Endothelial cell of umbilical vein (primary cell): ENCODE results near the gene PZP. TPM values are rescaled to one million over a fixed set of nuclear protein-coding genes. Genes with fewer than 3 reads are reported as not detected.

Experiments used
- BruUV-seq: library from RNA; stranded (reverse); fragments of 400-500 nt; replicated peaks from 2 replicates; lab custom pipeline; 2021; lab: Mats Ljungman, UMichigan
- CTCF ChIA-PET: fragments of 300-600, 350-600 bp; sonication (Branson Sonifier 250); formaldehyde crosslinking; loops from one replicate; lab custom pipeline; 2021; ENCODE audit warnings: antibody characterized with exemption, inconsistent platforms; lab: Charles Lee
- POLR2A ChIA-PET: fragments of 300-600, 350-600 bp; sonication (Branson Sonifier 250); formaldehyde crosslinking; loops from one replicate; lab custom pipeline; 2021; ENCODE audit warnings: antibody characterized with exemption, inconsistent platforms; lab: Charles Lee
- DNase-seq: peaks from one replicate; pipeline ENCODE4 v3.0.0-alpha.2; 2011; ENCODE audit warnings: low read depth, low spot score
- FAIRE-seq: peaks from 2 replicates; lab custom pipeline; 2011; peaks lifted over from hg19 to GRCh38; lab: Jason Lieb, UNC
- H2AFZ ChIP-seq: 2 replicates; pipeline ENCODE4 v1.6.0; 2012; ENCODE audit warnings: low read depth, low read length, control low read depth, inconsistent platforms
- H3K27ac ChIP-seq: 2 replicates; pipeline ENCODE4 v1.5.1; 2011; ENCODE audit warnings: low read depth, mild to moderate bottlenecking, control low read depth, low read length, moderate library complexity; ENCODE audit not compliant: insufficient read depth
- H3K27me3 ChIP-seq, 2 experiments: 2 replicates each; pipeline versions ENCODE4 v1.6.0 to v1.6.1; 2011; ENCODE audit warnings: low read length in 2 of 2, mixed read lengths in 1 of 2; ENCODE audit not compliant: control insufficient read depth in 2 of 2, insufficient read depth in 2 of 2
- H3K36me3 ChIP-seq, 2 experiments: 2 replicates in 1 of 2; 3 replicates in 1 of 2; pipeline ENCODE4 v1.5.1; 2011; ENCODE audit warnings: low read length in 2 of 2, mild to moderate bottlenecking in 1 of 2, moderate library complexity in 1 of 2; ENCODE audit not compliant: control insufficient read depth in 2 of 2, insufficient read depth in 2 of 2; ENCODE audit errors: extremely low read depth in 1 of 2
- H3K4me1 ChIP-seq: 3 replicates; pipeline ENCODE4 v1.5.1; 2011; ENCODE audit warnings: mild to moderate bottlenecking, low read length; ENCODE audit not compliant: control insufficient read depth, insufficient read depth; ENCODE audit errors: extremely low read depth
- H3K4me2 ChIP-seq: 2 replicates; pipeline ENCODE4 v1.6.1; 2011; ENCODE audit warnings: low read length, control low read depth, mixed read lengths; ENCODE audit not compliant: insufficient read depth
- H3K4me3 ChIP-seq, 3 experiments: fragments of 200-600 bp in 1 of 3; sonication (generic), shearing (Covaris generic) in 1 of 3; replicated peaks in 1 of 3; 2 replicates each; pipeline ENCODE4 v1.5.1; 2011 to 2016; ENCODE audit warnings: control low read depth in 3 of 3, low read length in 3 of 3, mild to moderate bottlenecking in 2 of 3, inconsistent platforms in 1 of 3, low read depth in 1 of 3, moderate library complexity in 1 of 3; ENCODE audit not compliant: insufficient read depth in 1 of 3
- H3K79me2 ChIP-seq: 2 replicates; pipeline ENCODE4 v1.6.0; 2012; ENCODE audit warnings: low read length, inconsistent platforms; ENCODE audit not compliant: control insufficient read depth, insufficient read depth
- H3K9ac ChIP-seq: replicated peaks from 2 replicates; pipeline ENCODE3; 2011; ENCODE audit warnings: low read length, control low read depth; ENCODE audit not compliant: insufficient read depth; ENCODE audit errors: extremely low read depth
- H3K9me1 ChIP-seq: replicated peaks from 3 replicates; pipeline ENCODE4 v1.6.0; 2011; ENCODE audit warnings: mild to moderate bottlenecking, low read length; ENCODE audit not compliant: control insufficient read depth, insufficient read depth; ENCODE audit errors: extremely low read depth
- H3K9me3 ChIP-seq: replicated peaks from 2 replicates; pipeline ENCODE4 v1.5.1; 2012; ENCODE audit warnings: low read length, inconsistent platforms; ENCODE audit not compliant: control insufficient read depth, insufficient read depth
- H4K20me1 ChIP-seq: replicated peaks from 2 replicates; pipeline ENCODE3; 2011; ENCODE audit warnings: mild to moderate bottlenecking, low read length; ENCODE audit not compliant: control insufficient read depth, insufficient read depth; ENCODE audit errors: extremely low read depth
- CTCF ChIP-seq, 2 donors: IDR thresholded peaks; 1 replicate in 1 of 2; 2 replicates in 1 of 2; pipeline ENCODE4 v1.5.1; 2011; ENCODE audit warnings: low read length in 2 of 2, mild to moderate bottlenecking in 2 of 2, moderate library complexity in 2 of 2, control low read depth in 1 of 2, inconsistent platforms in 1 of 2, low read depth in 1 of 2; ENCODE audit not compliant: insufficient read depth in 1 of 2; ENCODE audit errors: extremely low read depth in 1 of 2
- EZH2 ChIP-seq: IDR thresholded peaks from 2 replicates; pipeline ENCODE4 v1.6.1; 2012; ENCODE audit warnings: borderline replicate concordance, low read depth, mild to moderate bottlenecking, moderate library complexity, low read length, inconsistent platforms; ENCODE audit not compliant: severe bottlenecking
- FOS ChIP-seq: IDR thresholded peaks from 2 replicates; pipeline ENCODE4 v1.6.1; 2011; ENCODE audit warnings: mild to moderate bottlenecking, low read length, moderate library complexity, borderline replicate concordance; ENCODE audit not compliant: insufficient read depth
- GATA2 ChIP-seq: IDR thresholded peaks from 2 replicates; pipeline ENCODE4 v1.7.0; 2011; ENCODE audit warnings: low read depth, mild to moderate bottlenecking, moderate library complexity, mixed read lengths, low read length; ENCODE audit not compliant: insufficient read length, insufficient read depth
- JUN ChIP-seq: IDR thresholded peaks from 2 replicates; pipeline ENCODE4 v1.6.1; 2011; ENCODE audit warnings: borderline replicate concordance, low read depth; ENCODE audit not compliant: insufficient read length, insufficient read depth
- MAX ChIP-seq: IDR thresholded peaks from 2 replicates; pipeline ENCODE4 v1.6.1; 2011; ENCODE audit not compliant: insufficient read depth, insufficient read length
- MYC ChIP-seq: IDR thresholded peaks from one replicate; pipeline ENCODE4 v1.6.1; 2011; ENCODE audit warnings: mild to moderate bottlenecking, low read depth, low read length
- POLR2A ChIP-seq: IDR thresholded peaks from 2 replicates; pipeline ENCODE4 v1.6.1; 2012; ENCODE audit warnings: low read depth, mild to moderate bottlenecking, control low read depth, low read length
- POLR2AphosphoS5 ChIP-seq: IDR thresholded peaks from 2 replicates; pipeline ENCODE4 v1.6.1; 2012; ENCODE audit warnings: low read depth, mild to moderate bottlenecking, control low read depth, low read length, moderate library complexity; ENCODE audit not compliant: insufficient read depth
- dilution Hi-C: fragments of 300-500 bp; cut with MboI; formaldehyde crosslinking; loops from one replicate; pipeline ENCODE4 v1.15.0; 2019; ENCODE audit warnings: low sequenced_read_pairs; ENCODE audit not compliant: extremely low pct_ligation_motif_present
- intact Hi-C: fragments of 100-400 bp; cut with micrococcal nuclease; formaldehyde crosslinking; loops from one replicate; pipeline ENCODE4 v1.10.0; 2022
- polyA plus RNA-seq, 4 experiments: library from polyadenylated mRNA; depleted of rRNA in 3 of 4; stranded (reverse) in 3 of 4; unstranded in 1 of 4; fragments of >200 nt; gene quantifications; 2 replicates each; pipeline versions ENCODE4 v1.2.1 to v1.2.3, GENCODE V29; 2011 to 2012; ENCODE audit warnings: missing spikeins in 1 of 4
- total RNA-seq: library from RNA; stranded (reverse); gene quantifications from 2 replicates; pipeline ENCODE4 v1.2.3, GENCODE V29; 2021

Gene PZP
- total and polyA plus RNA-seq, 2 donors (not counting 3 experiments of a cell fraction or from before 2014, with no cell fraction given): 0.73 to 0.84 TPM

GRCh38 chr12:9106610-9107541 is 101.3 kb downstream of the PZP start:
- intact Hi-C loops (no loop called here), dilution Hi-C loops (no loop called here)
- no peak overlapping the region for H3K4me2 ChIP-seq
- no peaks in the 10 kb centered on the region for H3K36me3 ChIP-seq
- no peaks in the 10 kb centered on the region for H4K20me1 ChIP-seq
- H3K9me3 ChIP-seq: no peaks in the 10 kb centered on the region
- H3K27ac ChIP-seq: no peak overlapping the region
- CTCF ChIA-PET: no interaction called here
- H3K4me1 ChIP-seq: no peaks in the 10 kb centered on the region
- H3K9me1 ChIP-seq: no peaks in the 10 kb centered on the region
- no TSS peak for BruUV-seq
- no peak overlapping the region for H2AFZ ChIP-seq
- H3K27me3 ChIP-seq: no peaks in the 10 kb centered on the region
- FAIRE-seq (no peak), DNase-seq (no peak)
- no peak overlapping the region for H3K9ac ChIP-seq
- H3K79me2 ChIP-seq: no peaks in the 10 kb centered on the region
- TF ChIP-seq POLR2AphosphoS5 (no peak), CTCF (IDR thresholded peaks at IDR 0.05; ENCODE audit: extremely low read depth in 1 of 2, insufficient read depth in 1 of 2, low read depth in 1 of 2, low read length in 2 of 2) (no peak), GATA2 (no peak), POLR2A (no peak), FOS (no peak), MYC (no peak), JUN (no peak), EZH2 (no peak), MAX (no peak)
- H3K4me3 ChIP-seq: no peak overlapping the region
- POLR2A ChIA-PET: no interaction called here
